ENCODE results near the gene IMPDH1. TPM values are rescaled to one million over a fixed set of nuclear protein-coding genes. Genes with fewer than 3 reads are reported as not detected.
A peak's percentile ranks its signal among the peaks of the same experiment; 100 is the strongest.

The IMPDH1 gene
- total and polyA plus RNA-seq, 9 of the 15 experiments (the other 6 are each of a cell fraction or from before 2014, with no cell fraction given): 0.80 to 118 (median 64.3) TPM

- peak; percentile 97 for TF ChIP-seq MGA (IDR thresholded peaks at IDR 0.05)
- TF ChIP-seq ILK (tag; IDR thresholded peaks at IDR 0.05; ENCODE audit: borderline replicate concordance, low read depth): no peak
- peak; percentile 64 to 83; a peak in 3 of 4 replicates for TF ChIP-seq ZMIZ1 (IDR thresholded peaks at IDR 0.05; ENCODE audit: low read depth in 2 of 2, low read length in 2 of 2)
- no peak for TF ChIP-seq HDGF (IDR thresholded peaks at IDR 0.05)
- peak in 1 of 2 experiments; percentile 98; a peak in 2 of 3 replicates for TF ChIP-seq CBX3 (IDR thresholded peaks at IDR 0.05; ENCODE audit: borderline replicate concordance in 1 of 2, low read length in 2 of 2)
- TF ChIP-seq CBFA2T3 (IDR thresholded peaks at IDR 0.05): peak; percentile 29
- no peak for TF ChIP-seq MTA2 (IDR thresholded peaks at IDR 0.05; ENCODE audit: low read depth)
These were observed 66.0 kb downstream of the IMPDH1 start, which contains the start of gene RBM28 (continued) for GRCh38 chr7:128343554-128344430.
